Muscle of arm (tissue), 14 donors: Measurements from ENCODE around the gene SPATA46. TPM values are rescaled to one million over a fixed set of nuclear protein-coding genes. Genes with fewer than 3 reads are reported as not detected.
"Not testable (repeated sequence)": the region's sequence is repeated elsewhere in the genome, so short reads cannot be mapped to it uniquely, and the experiment has no call there.

ENCODE experiments used
- DNase-seq: peaks from one replicate; pipeline ENCODE4 v3.0.0-alpha.2; 2013
- long read RNA-seq, 11 donors: transcript quantifications; one replicate each; lab custom pipeline, GENCODE V29; 2026
- polyA plus RNA-seq, 12 donors: library from polyadenylated mRNA; unstranded; fragments of 120-200 nt; gene quantifications; one replicate each; pipeline ENCODE4 v1.2.1, GENCODE V29; 2013; ENCODE audit not compliant: insufficient read length in 12 of 12

The SPATA46 gene
- under 1 TPM in 5 of 12 donors, not detected in 7; 0.16 to 0.85 (median 0.22) TPM for polyA plus RNA-seq
- long read RNA-seq, donor 1 = 0 reads
- long read RNA-seq, donor 2 = 0 reads
- long read RNA-seq, donor 3 = 0 reads
- long read RNA-seq, donor 4 = 0 reads
- long read RNA-seq, donor 5 = 0 reads
- long read RNA-seq, donor 6 = 0 reads
- long read RNA-seq, donor 7 = 0 reads
- long read RNA-seq, donor 8 = 0 reads
- long read RNA-seq, donor 9 = 0 reads
- long read RNA-seq, donor 10 = 0 reads
- long read RNA-seq, donor 11 = 0 reads

DNA sequence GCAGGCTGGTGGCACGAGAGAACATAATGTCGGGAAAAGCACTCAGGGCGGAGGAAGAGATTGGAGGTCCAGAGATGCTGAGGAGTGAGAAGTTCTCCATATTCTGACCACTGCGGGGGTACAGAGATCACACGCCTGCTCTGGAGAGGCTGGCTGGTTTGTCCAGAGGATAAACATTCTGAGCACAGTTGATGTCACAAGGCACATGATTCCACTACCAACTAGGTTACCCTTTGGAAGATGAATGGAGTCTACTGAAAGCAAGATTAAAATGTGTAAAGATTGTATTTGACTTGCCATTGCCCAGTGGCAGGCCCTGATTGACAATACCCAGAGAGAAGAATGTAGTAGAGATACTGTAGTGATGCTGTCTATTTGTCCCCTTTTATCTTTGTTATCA lies at the start of gene SPATA46:
Gene SPATA46, minus strand, starts transcription at position 164 of the 400 bp plus-strand sequence. Its CDS starts 64 bp downstream, at position 100.
- no peak for DNase-seq

GRCh38 chr1:162422662-162423375 lies 46.2 kb upstream of the SPATA46 start:
- no peak for DNase-seq

- no peak for DNase-seq
Observed at GRCh38 chr1:162421258-162422164, 44.9 kb upstream of the SPATA46 start.

- DNase-seq = no peak
Observed at GRCh38 chr1:162420120-162420519, 43.5 kb upstream of the SPATA46 start.

- DNase-seq = not testable (repeated sequence)
Observed at GRCh38 chr1:162419450-162419931, 42.8 kb upstream of the SPATA46 start.

GRCh38 chr1:162418584-162418983 lies 41.9 kb upstream of the SPATA46 start:
- DNase-seq = not testable (repeated sequence)

- no peak for DNase-seq
Observed at GRCh38 chr1:162417650-162418049, 41.0 kb upstream of the SPATA46 start.

DNA sequence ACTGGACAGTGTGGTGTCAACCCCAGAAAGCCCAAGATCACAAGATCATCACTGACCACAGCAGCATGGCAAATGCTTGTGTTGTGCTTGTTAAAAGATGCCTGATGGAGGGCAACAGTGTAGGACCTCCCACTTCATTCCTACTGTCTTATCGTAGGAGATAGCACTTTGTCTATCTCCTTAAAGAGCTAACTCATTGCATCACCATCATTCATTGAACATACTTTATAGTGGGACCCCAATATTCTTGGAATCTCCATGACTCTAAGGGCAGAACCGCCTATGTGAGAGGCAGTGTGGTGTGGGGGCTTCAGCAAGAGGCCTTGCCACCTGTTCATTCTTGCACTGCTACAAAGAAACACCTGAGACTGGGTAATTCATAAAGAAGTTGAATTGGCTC lies 40.3 kb upstream of the SPATA46 start:
- no peak for DNase-seq

GRCh38 chr1:162416215-162416614 lies 39.6 kb upstream of the SPATA46 start:
- no peak for DNase-seq

DNA sequence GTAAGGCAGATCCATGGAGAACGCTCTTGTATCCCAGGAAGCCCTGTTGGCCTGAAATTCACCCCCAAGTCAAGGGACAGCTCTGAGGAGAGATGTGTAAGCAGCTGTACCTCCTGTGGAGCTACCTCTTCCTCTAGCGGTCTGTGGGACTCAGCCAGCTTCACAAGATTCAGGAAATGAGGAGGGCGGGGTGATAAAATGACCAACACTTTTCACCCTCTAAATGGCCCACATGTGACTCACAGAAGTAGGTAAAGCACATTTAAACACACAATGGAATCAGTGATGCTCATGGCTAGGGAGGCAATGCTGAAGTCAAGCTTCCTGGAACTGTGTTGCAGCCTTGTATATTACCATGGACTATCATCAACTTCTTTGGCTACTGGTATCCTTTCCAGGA lies 35.3 kb upstream of the SPATA46 start, which contains the start of gene SH2D1B:
Gene SH2D1B, minus strand, starts transcription at position 135 of the 400 bp plus-strand sequence. Its CDS starts 120 bp downstream, at position 15.
- no peak for DNase-seq

DNA sequence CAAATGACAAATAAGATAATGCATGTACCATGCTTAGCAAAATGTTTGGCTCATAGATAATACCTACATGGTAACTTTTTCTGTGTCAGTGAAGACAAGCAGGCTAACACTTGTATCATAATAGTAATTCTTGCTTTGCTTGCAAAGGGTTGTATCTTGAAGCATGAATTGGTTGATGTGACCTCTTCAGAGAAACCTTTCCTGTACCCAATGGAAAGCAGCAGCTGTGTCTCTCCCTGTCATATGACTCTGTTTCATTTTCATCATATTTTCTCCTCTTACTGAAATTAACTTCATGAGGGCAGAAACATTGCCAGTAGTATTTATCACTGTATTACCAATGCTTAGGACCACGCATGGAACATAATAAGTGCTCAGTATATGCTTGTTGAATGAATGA lies 30.9 kb upstream of the SPATA46 start:
- DNase-seq = no peak

DNA sequence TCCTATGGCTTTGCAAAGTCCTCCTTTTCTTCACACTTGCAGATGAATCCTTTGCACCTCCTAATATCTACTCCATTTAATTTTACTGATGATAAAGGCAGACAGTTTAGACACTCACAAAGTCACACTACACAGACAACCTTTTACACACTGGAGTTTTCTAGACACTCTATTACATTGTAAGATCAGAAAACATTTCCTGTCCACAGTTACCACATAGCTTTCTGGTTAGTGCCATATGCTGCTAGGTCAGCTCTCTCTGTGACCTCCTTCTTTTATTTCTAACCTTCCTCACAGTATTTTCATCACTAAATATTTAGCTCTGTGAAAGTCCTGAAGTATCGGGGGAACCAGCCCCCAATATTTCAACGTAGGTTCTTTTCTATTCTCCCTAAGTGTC lies 30.2 kb upstream of the SPATA46 start:
- no peak for DNase-seq

- DNase-seq = no peak
Observed at GRCh38 chr1:162405800-162406199, 29.1 kb upstream of the SPATA46 start.

DNA sequence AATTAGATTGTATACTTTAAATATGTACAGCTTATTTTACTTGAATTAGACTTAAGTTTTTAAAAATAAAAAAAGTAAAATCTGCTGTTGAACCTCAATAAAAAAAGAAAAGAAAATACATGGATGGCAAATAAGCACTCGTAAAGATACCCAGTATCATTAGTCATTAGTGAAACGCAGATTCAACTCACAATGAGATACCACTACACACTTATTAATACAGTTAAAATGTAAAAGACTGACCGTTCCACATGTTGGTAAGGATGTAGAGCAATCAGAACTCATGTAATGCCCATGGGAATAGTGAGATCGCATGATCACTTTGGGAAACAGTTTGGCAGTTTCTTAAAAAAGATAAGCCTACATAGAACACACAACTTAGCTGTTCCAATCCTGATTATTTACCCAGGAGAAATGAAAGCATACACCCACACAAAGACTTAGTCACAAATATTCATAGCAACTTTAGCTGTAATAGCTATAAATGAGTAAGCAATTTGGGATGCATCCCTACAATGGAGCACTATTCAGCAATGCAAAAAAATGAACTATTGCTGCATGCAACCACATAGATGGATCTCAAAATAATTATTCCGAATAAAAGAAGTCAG lies 28.0 kb upstream of the SPATA46 start:
- DNase-seq = no peak

DNA sequence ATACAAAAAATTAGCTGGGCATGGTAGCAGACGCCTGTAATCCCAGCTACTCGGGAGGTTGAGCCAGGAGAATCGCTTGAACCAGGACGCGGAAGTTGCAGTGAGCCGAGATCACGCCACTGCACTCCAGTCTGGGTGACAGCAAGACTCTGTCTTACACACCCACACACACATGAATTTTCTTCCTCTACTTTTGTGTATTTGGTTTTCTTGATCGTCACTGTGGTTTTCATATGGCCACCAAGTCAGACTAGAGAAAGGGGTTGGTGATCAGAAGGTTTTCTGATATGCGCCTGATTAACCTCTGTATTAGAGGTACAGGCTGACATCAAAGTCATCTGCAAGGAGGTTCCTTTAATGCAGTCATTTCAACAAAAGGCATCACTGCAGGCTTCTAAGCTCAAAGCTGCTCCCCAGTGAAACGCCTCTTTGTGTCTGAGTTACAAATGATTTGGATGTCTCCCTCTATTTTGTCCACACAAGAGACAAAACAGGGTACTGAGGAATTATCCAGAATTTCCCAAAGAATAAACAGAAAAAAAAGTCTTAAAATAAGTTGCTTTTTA lies 24.2 kb upstream of the SPATA46 start:
- no peak for DNase-seq

DNA sequence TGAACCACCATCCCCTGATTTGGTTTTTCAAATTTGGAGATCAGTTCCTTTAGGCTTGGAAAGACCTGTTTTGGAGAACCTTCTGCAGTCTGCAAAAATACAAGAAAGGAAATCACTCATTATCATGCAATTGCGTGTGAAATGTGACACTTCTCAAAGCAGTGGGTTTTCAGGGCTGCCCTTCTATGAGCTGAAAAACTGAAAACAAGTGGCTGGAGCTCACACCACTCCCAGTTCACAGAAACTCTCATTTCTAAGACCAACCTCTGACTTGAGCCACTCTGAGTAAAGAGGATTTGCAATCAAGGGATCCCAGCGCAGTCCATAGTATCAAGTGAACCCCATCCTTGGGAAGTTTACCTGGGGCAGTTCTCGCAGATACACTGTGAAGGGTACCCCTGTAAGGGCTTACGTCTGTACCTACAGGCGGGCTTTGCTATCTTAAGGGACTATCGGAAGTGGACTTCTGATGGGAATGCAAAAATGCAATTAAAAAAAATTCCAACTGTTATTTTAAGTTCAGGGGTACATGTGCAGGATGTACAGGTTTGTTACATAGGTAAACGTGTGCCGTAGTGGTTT lies 22.4 kb upstream of the SPATA46 start:
- DNase-seq = no peak

GRCh38 chr1:162397943-162398560 lies 21.4 kb upstream of the SPATA46 start:
- no peak for DNase-seq

- no peak for DNase-seq
Observed at GRCh38 chr1:162397039-162397448, 20.4 kb upstream of the SPATA46 start.

GRCh38 chr1:162396201-162396906 lies 19.7 kb upstream of the SPATA46 start:
- DNase-seq = no peak
